SK-N-SH treated with all-trans-retinoic acid at 6 μM for 48 hours (cell line): Measurements from ENCODE around the gene PDIA5.

Experiments
- BACH2 ChIP-seq: fragments of 250-450 bp; sonication (Bioruptor Pico); IDR thresholded peaks from 2 replicates; pipeline ENCODE4 v1.9.0; 2021; ENCODE audit warnings: mild to moderate bottlenecking, borderline replicate concordance
- CREB5 ChIP-seq: fragments of 250-450 bp; sonication (Bioruptor Pico); IDR thresholded peaks from 2 replicates; pipeline ENCODE4 v1.5.1; 2020; ENCODE audit warnings: low read depth, mild to moderate bottlenecking, moderate library complexity
- CSRNP3 ChIP-seq: fragments of 250-450 bp; sonication (Bioruptor Pico); IDR thresholded peaks from 2 replicates; pipeline ENCODE4 v1.5.1; 2021; ENCODE audit warnings: mild to moderate bottlenecking, moderate library complexity
- ISL1 ChIP-seq: fragments of 250-450 bp; sonication (Bioruptor Pico); IDR thresholded peaks from 2 replicates; pipeline ENCODE4 v2.1.2; 2022; ENCODE audit warnings: mild to moderate bottlenecking, moderate library complexity
- PATZ1 ChIP-seq: fragments of 250-450 bp; sonication (Bioruptor Pico); IDR thresholded peaks from 2 replicates; pipeline ENCODE4 v1.8.0; 2020; ENCODE audit warnings: mild to moderate bottlenecking, moderate library complexity, borderline replicate concordance
- TSHZ2 ChIP-seq: fragments of 250-450 bp; sonication (Bioruptor Pico); IDR thresholded peaks from 2 replicates; pipeline ENCODE4 v1.5.0; 2020; ENCODE audit warnings: mild to moderate bottlenecking, moderate library complexity
- ZFP30 ChIP-seq: fragments of 450-650 bp; formaldehyde crosslinking; IDR thresholded peaks from 2 replicates; pipeline ENCODE4 v1.5.0; 2022; ENCODE audit warnings: mild to moderate bottlenecking, moderate library complexity

GRCh38 chr3:123156276-123156995 lies 89.6 kb downstream of the PDIA5 start:
- TF ChIP-seq TSHZ2 = no peak
- TF ChIP-seq PATZ1 (CRISPR knock-in tag) = no peak
- TF ChIP-seq BACH2 (CRISPR knock-in tag) = no peak
- TF ChIP-seq ZFP30 = no peak
- no peak for TF ChIP-seq CREB5 (CRISPR knock-in tag)
- TF ChIP-seq ISL1 (CRISPR knock-in tag) = no peak
- TF ChIP-seq CSRNP3 (CRISPR knock-in tag) = no peak
